Panc1 (cell line): ENCODE results near the gene LPIN3. TPM values are rescaled to one million over a fixed set of nuclear protein-coding genes. Genes with fewer than 3 reads are reported as not detected.

ENCODE experiments used
- ATAC-seq: fragments of 200-7000 bp; cut with Tn5 transposase; 2 replicates; pipeline ENCODE4 v1.9.1; 2020; ENCODE audit warnings: mild to moderate bottlenecking, moderate library complexity
- BruUV-seq: library from RNA; stranded (reverse); fragments of 400-500 nt; replicated peaks from 2 replicates; lab custom pipeline; 2021; lab: Mats Ljungman, UMichigan
- CTCF ChIA-PET: fragments of 300-600 bp; sonication (Branson Sonifier 250); formaldehyde crosslinking; loops from one replicate; lab custom pipeline; 2022; ENCODE audit warnings: antibody characterized with exemption; lab: Charles Lee
- POLR2A ChIA-PET: fragments of 300-600 bp; sonication (Branson Sonifier 250); formaldehyde crosslinking; loops from one replicate; lab custom pipeline; 2022; ENCODE audit warnings: antibody characterized with exemption; lab: Charles Lee
- DNase-seq: peaks from one replicate; pipeline ENCODE4 v3.0.0-alpha.2; 2010; ENCODE audit warnings: low read depth, low spot score
- H3K27ac ChIP-seq: 2 replicates; pipeline ENCODE4 v1.5.1; 2011; ENCODE audit warnings: mild to moderate bottlenecking, low read length, inconsistent platforms
- H3K27me3 ChIP-seq: fragments of 200-500 bp; sonication (Bioruptor generic); 2 replicates; pipeline ENCODE4 v1.6.0; 2014; ENCODE audit warnings: low read length, inconsistent platforms; ENCODE audit not compliant: control insufficient read depth, insufficient read depth
- H3K36me3 ChIP-seq: fragments of 200-500 bp; sonication (Bioruptor generic); 2 replicates; pipeline ENCODE4 v1.5.1; 2014; ENCODE audit warnings: inconsistent platforms, mild to moderate bottlenecking, low read length, moderate library complexity; ENCODE audit not compliant: control insufficient read depth, insufficient read depth
- H3K4me1 ChIP-seq: 2 replicates; pipeline ENCODE4 v1.5.1; 2011; ENCODE audit warnings: inconsistent platforms, mild to moderate bottlenecking, low read length, moderate library complexity; ENCODE audit not compliant: control insufficient read depth, insufficient read depth
- H3K4me3 ChIP-seq, 2 experiments: 2 replicates each; pipeline ENCODE4 v1.5.1; 2011 to 2012; ENCODE audit warnings: low read depth in 2 of 2, low read length in 2 of 2, mild to moderate bottlenecking in 2 of 2, inconsistent platforms in 1 of 2, moderate library complexity in 1 of 2
- H3K9me3 ChIP-seq: fragments of 200-500 bp; sonication (Bioruptor generic); 2 replicates; pipeline ENCODE4 v1.5.1; 2014; ENCODE audit warnings: low read depth, mild to moderate bottlenecking, inconsistent platforms, low read length, moderate library complexity; ENCODE audit not compliant: control insufficient read depth, insufficient read depth
- CTCF ChIP-seq: fragments of 450-650 bp; IDR thresholded peaks from 2 replicates; pipeline ENCODE4 v1.5.1; 2017; ENCODE audit warnings: mild to moderate bottlenecking
- POLR2AphosphoS5 ChIP-seq: IDR thresholded peaks from 2 replicates; pipeline ENCODE4 v1.6.1; 2012; ENCODE audit warnings: mild to moderate bottlenecking, low read depth, low read length, moderate library complexity
- SIN3A ChIP-seq: IDR thresholded peaks from 2 replicates; pipeline ENCODE4 v1.6.1; 2012; ENCODE audit warnings: low read depth, mild to moderate bottlenecking, low read length, moderate library complexity, borderline replicate concordance; ENCODE audit not compliant: insufficient read depth
- TCF7L2 ChIP-seq: IDR thresholded peaks from 2 replicates; pipeline ENCODE4 v1.6.1; 2011; ENCODE audit warnings: mild to moderate bottlenecking, low read depth, low read length, inconsistent platforms
- in situ Hi-C: cut with HindIII; loops from 2 replicates; pipeline ENCODE4 v1.10.0; 2016; ENCODE audit warnings: low sequenced_read_pairs, low pct_unique_long_range_greater_than_20kb
- intact Hi-C: fragments of 100-400 bp; cut with micrococcal nuclease; formaldehyde crosslinking; loops from one replicate; pipeline ENCODE4 v1.10.0; 2022; ENCODE audit not compliant: unreplicated experiment
- total RNA-seq: library from RNA; stranded (reverse); gene quantifications from one replicate; pipeline ENCODE4 v1.2.1, GENCODE V29; 2021; ENCODE audit not compliant: unreplicated experiment

Gene LPIN3
- total RNA-seq, 1 experiment from 2014 or later = 21.0 TPM

- in situ Hi-C loops (no loop called here), intact Hi-C loops (no loop called here)
- POLR2A ChIA-PET = no interaction called here
- CTCF ChIA-PET = no interaction called here
- no TSS peak for BruUV-seq
- H3K27ac ChIP-seq = no peak overlapping the region
- ATAC-seq (no peak), DNase-seq (no peak)
- no peak overlapping the region for H3K4me3 ChIP-seq
- no peaks in the 10 kb centered on the region for H3K9me3 ChIP-seq
- TF ChIP-seq CTCF = no peak
- no peak for TF ChIP-seq POLR2AphosphoS5
- no peaks in the 10 kb centered on the region for H3K27me3 ChIP-seq
- no peaks in the 10 kb centered on the region for H3K4me1 ChIP-seq
- no peaks in the 10 kb centered on the region for H3K36me3 ChIP-seq
Observed at GRCh38 chr20:41352666-41353065, 12.0 kb downstream of the LPIN3 start.

- in situ Hi-C loops (no loop called here), intact Hi-C loops (no loop called here)
- no peak for DNase-seq
- Histone ChIP-seq H3K27ac (no peak overlapping the region), H3K36me3 (no peaks in the 10 kb centered on the region), H3K4me1 (no peaks in the 10 kb centered on the region), H3K27me3 (no peaks in the 10 kb centered on the region), H3K9me3 (no peaks in the 10 kb centered on the region), H3K4me3 (no peak overlapping the region)
- no peak for ATAC-seq
- POLR2A ChIA-PET = interaction anchor here (0.5 kb wide), 1 partner anchor 265 kb away, joined by 3 read pairs; the partner anchor contains the start of gene CHD6
- TF ChIP-seq TCF7L2 = no peak
- CTCF ChIA-PET = no interaction called here
- BruUV-seq = no TSS peak
Observed at GRCh38 chr20:41353530-41353929, 12.9 kb downstream of the LPIN3 start.

GRCh38 chr20:41355192-41355591, 14.6 kb downstream of the LPIN3 start:
- ChIA-PET POLR2A (no interaction called here), CTCF (no interaction called here)
- no TSS peak for BruUV-seq

More at GRCh38 chr20:41355192-41355591, 14.6 kb downstream of the LPIN3 start:
- no peaks in the 10 kb centered on the region for H3K27me3 ChIP-seq
- ATAC-seq = no peak
- DNase-seq = no peak
- no peak for TF ChIP-seq SIN3A
- no peak for TF ChIP-seq CTCF
- TF ChIP-seq TCF7L2 = no peak
- H3K36me3 ChIP-seq = no peaks in the 10 kb centered on the region
- H3K27ac ChIP-seq = no peak overlapping the region
- H3K4me1 ChIP-seq = no peaks in the 10 kb centered on the region
- H3K9me3 ChIP-seq = no peaks in the 10 kb centered on the region
- in situ Hi-C loops (no loop called here), intact Hi-C loops (no loop called here)
- H3K4me3 ChIP-seq = no peak overlapping the region
